H1 (cell line): ENCODE data around the gene TTYH2. TPM values are rescaled to one million over a fixed set of nuclear protein-coding genes. Genes with fewer than 3 reads are reported as not detected.

Experiments used
- CHD2 ChIP-seq: IDR thresholded peaks from 2 replicates; pipeline ENCODE4 v1.6.1; 2012; ENCODE audit warnings: low read length, improper control_type of control experiment
- EZH2 ChIP-seq: fragments of 200-600 bp; sonication (generic); IDR thresholded peaks from 2 replicates; pipeline ENCODE4 v1.7.1; 2012; ENCODE audit warnings: low read depth, mild to moderate bottlenecking, moderate library complexity, low read length, inconsistent platforms; ENCODE audit not compliant: severe bottlenecking
- KDM4A ChIP-seq: IDR thresholded peaks from one replicate; pipeline ENCODE4 v1.7.1; 2012; ENCODE audit warnings: low read depth, mild to moderate bottlenecking, moderate library complexity, low read length, inconsistent platforms; ENCODE audit not compliant: severe bottlenecking
- PHF8 ChIP-seq: fragments of 200-600 bp; sonication (generic); conservative IDR thresholded peaks from 2 replicates; pipeline ENCODE4 v1.7.1; 2012; ENCODE audit warnings: low read depth, mild to moderate bottlenecking, inconsistent platforms, low read length, moderate library complexity
- POLR2A ChIP-seq, 2 experiments: IDR thresholded peaks; 1 replicate in 1 of 2; 2 replicates in 1 of 2; pipeline ENCODE4 v1.6.1; 2011; ENCODE audit warnings: low read depth in 2 of 2, low read length in 2 of 2, mild to moderate bottlenecking in 2 of 2; ENCODE audit errors: control extremely low read depth in 1 of 2
- TCF12 ChIP-seq: IDR thresholded peaks from 2 replicates; pipeline ENCODE4 v1.6.1; 2011; ENCODE audit warnings: low read depth, mild to moderate bottlenecking, low read length
- polyA plus RNA-seq, 7 experiments: library from polyadenylated mRNA; depleted of rRNA in 3 of 7; stranded (reverse) in 5 of 7; unstranded in 2 of 7; fragments of >200 nt in 5 of 7; fragments of 200-250 nt in 2 of 7; gene quantifications; 1 replicate in 5 of 7; 2 replicates in 1 of 7; 4 replicates in 1 of 7; pipeline versions ENCODE4 v1.2.1 to v1.2.3, GENCODE V29; 2011 to 2013; ENCODE audit warnings: missing spikeins in 2 of 7, mixed read lengths in 2 of 7
- total RNA-seq: library from RNA; stranded (reverse); fragmentation: NEBNext Ultra II Directional; extraction: Animal tissue kit (Norgen Biotek cat#: 25700); gene quantifications from 2 replicates; pipeline ENCODE4 v1.2.1, GENCODE V29; 2021

The TTYH2 gene
- total and polyA plus RNA-seq, 2 of the 8 experiments (the other 6 are each of a cell fraction or from before 2014, with no cell fraction given), result 3.2 to 9.2 TPM

GRCh38 chr17:74222399-74222798 is 9.0 kb downstream of the TTYH2 start (continued):
- TF ChIP-seq POLR2A (IDR thresholded peaks at IDR 0.05; ENCODE audit: control extremely low read depth in 1 of 2, low read depth in 2 of 2, low read length in 2 of 2) (no peak), EZH2 (no peak), PHF8 (no peak), TCF12 (no peak), CHD2 (no peak), KDM4A (no peak)
